Liver (tissue), 9 donors: ENCODE results near the gene GPR55. TPM values are rescaled to one million over a fixed set of nuclear protein-coding genes. Genes with fewer than 3 reads are reported as not detected.

Experiments
- DNase-seq: peaks from one replicate; pipeline ENCODE4 v3.0.0-alpha.2; 2017; ENCODE audit warnings: low spot score
- H3K27ac ChIP-seq, 2 donors: one replicate each; pipeline ENCODE4 v1.7.0; 2013; ENCODE audit warnings: inconsistent platforms in 2 of 2, low read length in 2 of 2, control low read depth in 1 of 2, low read depth in 1 of 2, mild to moderate bottlenecking in 1 of 2
- H3K27me3 ChIP-seq, 4 donors: one replicate each; pipeline versions ENCODE4 v1.6.1 to v1.7.0; 2013; ENCODE audit warnings: low read length in 3 of 4, inconsistent platforms in 1 of 4, mild to moderate bottlenecking in 1 of 4, moderate library complexity in 1 of 4; ENCODE audit not compliant: control insufficient read depth in 4 of 4, insufficient read depth in 4 of 4
- H3K36me3 ChIP-seq, 4 donors: one replicate each; pipeline versions ENCODE4 v1.6.1 to v1.7.0; 2013; ENCODE audit warnings: low read length in 3 of 4, mild to moderate bottlenecking in 3 of 4, low read depth in 1 of 4, moderate library complexity in 1 of 4; ENCODE audit not compliant: control insufficient read depth in 4 of 4, insufficient read depth in 3 of 4
- H3K4me1 ChIP-seq, 4 donors: one replicate each; pipeline versions ENCODE4 v1.6.1 to v1.7.0; 2013; ENCODE audit warnings: low read length in 3 of 4, mild to moderate bottlenecking in 3 of 4, moderate library complexity in 1 of 4; ENCODE audit not compliant: control insufficient read depth in 4 of 4, insufficient read depth in 4 of 4
- H3K4me3 ChIP-seq, 3 donors: one replicate each; pipeline versions ENCODE4 v1.6.1 to v1.7.0; 2013; ENCODE audit warnings: low read length in 3 of 3, control low read depth in 1 of 3, low read depth in 1 of 3, mild to moderate bottlenecking in 1 of 3
- H3K9ac ChIP-seq, 2 donors: one replicate each; pipeline ENCODE4 v1.7.0; 2013; ENCODE audit warnings: low read length in 2 of 2, mild to moderate bottlenecking in 2 of 2, moderate library complexity in 2 of 2, control low read depth in 1 of 2, low read depth in 1 of 2
- H3K9me3 ChIP-seq, 4 donors: one replicate each; pipeline versions ENCODE4 v1.6.1 to v1.7.0; 2013; ENCODE audit warnings: low read length in 3 of 4; ENCODE audit not compliant: control insufficient read depth in 4 of 4
- EGR1 ChIP-seq, 2 donors: IDR thresholded peaks; 2 replicates each; pipeline ENCODE4 v1.6.1; 2016 to 2018; ENCODE audit warnings: antibody characterized with exemption in 2 of 2, low read depth in 2 of 2
- FOXA1 ChIP-seq: IDR thresholded peaks from 2 replicates; pipeline ENCODE4 v1.6.1; 2016; ENCODE audit warnings: antibody characterized with exemption
- FOXA2 ChIP-seq: IDR thresholded peaks from 2 replicates; pipeline ENCODE4 v1.6.1; 2016; ENCODE audit warnings: antibody characterized with exemption
- GABPA ChIP-seq, 2 donors: IDR thresholded peaks in 1 of 2; conservative IDR thresholded peaks in 1 of 2; 2 replicates each; pipeline ENCODE4 v1.6.1; 2016; ENCODE audit warnings: antibody characterized with exemption in 2 of 2, mild to moderate bottlenecking in 1 of 2, moderate library complexity in 1 of 2
- HNF4G ChIP-seq: IDR thresholded peaks from 2 replicates; pipeline ENCODE4 v1.6.1; 2016; ENCODE audit warnings: antibody characterized with exemption
- NR2F2 ChIP-seq: IDR thresholded peaks from 2 replicates; pipeline ENCODE4 v1.6.1; 2016; ENCODE audit warnings: antibody characterized with exemption
- RAD21 ChIP-seq, 2 donors: IDR thresholded peaks; 2 replicates each; pipeline ENCODE4 v1.6.1; 2016; ENCODE audit warnings: antibody characterized with exemption in 2 of 2, mild to moderate bottlenecking in 2 of 2
- RXRA ChIP-seq, 2 donors: IDR thresholded peaks; 2 replicates each; pipeline ENCODE4 v1.6.1; 2017 to 2018; ENCODE audit warnings: antibody characterized with exemption in 2 of 2, mild to moderate bottlenecking in 1 of 2
- SP1 ChIP-seq: IDR thresholded peaks from 2 replicates; pipeline ENCODE4 v1.6.1; 2018; ENCODE audit warnings: antibody characterized with exemption, mild to moderate bottlenecking
- YY1 ChIP-seq: IDR thresholded peaks from 2 replicates; pipeline ENCODE4 v1.6.1; 2016; ENCODE audit warnings: antibody characterized with exemption, mild to moderate bottlenecking
- WGBS: extraction: QIAGEN DNeasy Blood & Tissue Kit; methylation state at CpG from one replicate; pipeline ENCODE4 v1.1.7; 2013; 5-methylcytosine and 5-hydroxymethylcytosine counted together
- polyA plus RNA-seq, 2 donors: library from polyadenylated mRNA; stranded (reverse) in 1 of 2; unstranded in 1 of 2; fragments of 200-250 nt in 1 of 2; fragments of >200 nt in 1 of 2; fragmentation: Nextera tagmentation in 1 of 2; extraction: Ambion mirVana in 1 of 2; gene quantifications; one replicate each; pipeline versions ENCODE4 v1.2.1 to v1.2.3, GENCODE V29; 2013 to 2015
- total RNA-seq, 2 donors: library from RNA; depleted of rRNA; stranded (reverse); fragments of >200 nt; gene quantifications; one replicate each; pipeline ENCODE4 v1.2.3, GENCODE V29; 2014
- TF ChIP-seq, protein P1 (sequence below): IDR thresholded peaks from 2 replicates; pipeline ENCODE4 v1.6.1; 2016; ENCODE audit warnings: antibody characterized with exemption
- donor health status: healthy.
- donor health status: healthy.
- donor health status: healthy.
- donor health status: healthy.
- donor health status: healthy.

Gene GPR55
- total and polyA plus RNA-seq, 4 donors: 0.05 to 0.17 (median 0.10) TPM; not detected in 1

- WGBS: 83% methylated on average over 14 of the region's 14 CpGs
- no peak for TF ChIP-seq RXRA (IDR thresholded peaks at IDR 0.05)
- no peak for TF ChIP-seq SP1
- no peak for TF ChIP-seq FOXA1
- no peak for TF ChIP-seq EGR1 (IDR thresholded peaks at IDR 0.05; ENCODE audit: low read depth in 2 of 2)
- no peak for DNase-seq
- Histone ChIP-seq H3K4me3 (no peak overlapping the region), H3K36me3 (no peaks in the 10 kb centered on the region), H3K27me3 (no peaks in the 10 kb centered on the region), H3K9me3 (no peaks in the 10 kb centered on the region), H3K27ac (no peak overlapping the region), H3K9ac (no peak overlapping the region), H3K4me1 (no peaks in the 10 kb centered on the region)
These were observed 38.4 kb downstream of the GPR55 start for GRCh38 chr2:230886671-230887071.

GRCh38 chr2:230886206-230886605 lies 38.8 kb downstream of the GPR55 start:
- WGBS: 79% methylated on average over 5 of the region's 5 CpGs
- Histone ChIP-seq H3K36me3 (no peaks in the 10 kb centered on the region), H3K4me3 (no peak overlapping the region), H3K4me1 (no peaks in the 10 kb centered on the region), H3K27me3 (no peaks in the 10 kb centered on the region), H3K9ac (no peak overlapping the region), H3K9me3 (no peaks in the 10 kb centered on the region), H3K27ac (no peak overlapping the region)
- TF ChIP-seq GABPA (IDR thresholded peaks at IDR 0.05 in 1 of 2, conservative IDR thresholded peaks at IDR 0.05 in 1 of 2): no peak
- no peak for TF ChIP-seq YY1
- no peak for TF ChIP-seq HNF4G
- TF ChIP-seq SP1: no peak
- no peak for DNase-seq

DNA sequence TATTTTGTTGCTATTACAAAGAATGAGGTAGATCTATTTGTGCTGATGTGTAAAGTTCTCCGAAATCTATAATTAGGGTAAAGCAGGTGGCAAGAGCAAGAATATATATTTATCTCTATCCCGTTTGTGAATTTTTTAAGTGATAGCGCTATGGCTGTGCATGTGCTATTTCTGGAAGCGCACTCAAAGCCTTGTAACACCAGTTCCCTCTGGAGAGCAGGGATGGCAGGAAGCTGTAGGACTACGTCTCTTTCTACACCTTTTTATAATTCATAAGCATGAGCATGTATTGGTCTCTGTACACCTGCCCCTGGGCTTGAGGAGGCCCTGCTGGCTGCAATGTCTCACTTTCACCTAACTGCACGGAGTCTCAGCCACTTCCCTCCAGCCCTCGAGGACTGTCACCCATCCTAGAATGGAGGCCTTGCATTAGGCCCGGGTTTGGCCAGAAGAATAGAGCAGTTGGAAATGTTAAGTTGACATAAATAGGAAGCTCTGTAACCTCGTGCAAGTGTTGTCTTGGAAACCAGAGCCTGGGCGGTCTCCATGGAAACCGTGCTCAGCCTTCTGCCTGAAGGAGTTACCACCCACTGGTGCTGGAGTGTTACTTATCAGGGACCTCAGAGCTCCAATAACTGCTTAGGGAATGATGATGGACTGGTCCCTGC lies 39.4 kb downstream of the GPR55 start:
- WGBS: 76% methylated on average over 11 of the region's 11 CpGs
- no peak for DNase-seq
- TF ChIP-seq, protein P1, sequence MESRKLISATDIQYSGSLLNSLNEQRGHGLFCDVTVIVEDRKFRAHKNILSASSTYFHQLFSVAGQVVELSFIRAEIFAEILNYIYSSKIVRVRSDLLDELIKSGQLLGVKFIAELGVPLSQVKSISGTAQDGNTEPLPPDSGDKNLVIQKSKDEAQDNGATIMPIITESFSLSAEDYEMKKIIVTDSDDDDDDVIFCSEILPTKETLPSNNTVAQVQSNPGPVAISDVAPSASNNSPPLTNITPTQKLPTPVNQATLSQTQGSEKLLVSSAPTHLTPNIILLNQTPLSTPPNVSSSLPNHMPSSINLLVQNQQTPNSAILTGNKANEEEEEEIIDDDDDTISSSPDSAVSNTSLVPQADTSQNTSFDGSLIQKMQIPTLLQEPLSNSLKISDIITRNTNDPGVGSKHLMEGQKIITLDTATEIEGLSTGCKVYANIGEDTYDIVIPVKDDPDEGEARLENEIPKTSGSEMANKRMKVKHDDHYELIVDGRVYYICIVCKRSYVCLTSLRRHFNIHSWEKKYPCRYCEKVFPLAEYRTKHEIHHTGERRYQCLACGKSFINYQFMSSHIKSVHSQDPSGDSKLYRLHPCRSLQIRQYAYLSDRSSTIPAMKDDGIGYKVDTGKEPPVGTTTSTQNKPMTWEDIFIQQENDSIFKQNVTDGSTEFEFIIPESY: no peak
- no peak for TF ChIP-seq FOXA1
- no peak for TF ChIP-seq FOXA2
- TF ChIP-seq YY1: no peak
- TF ChIP-seq RAD21 (IDR thresholded peaks at IDR 0.05): no peak
- no peak for TF ChIP-seq HNF4G
- TF ChIP-seq GABPA (IDR thresholded peaks at IDR 0.05 in 1 of 2, conservative IDR thresholded peaks at IDR 0.05 in 1 of 2): no peak
- no peaks in the 10 kb centered on the region for H3K4me1 ChIP-seq
- no peaks in the 10 kb centered on the region for H3K36me3 ChIP-seq
- H3K27me3 ChIP-seq: no peaks in the 10 kb centered on the region
- H3K9ac ChIP-seq: no peak overlapping the region
- H3K9me3 ChIP-seq: no peaks in the 10 kb centered on the region
- no peak overlapping the region for H3K27ac ChIP-seq
- H3K4me3 ChIP-seq: no peak overlapping the region

DNA sequence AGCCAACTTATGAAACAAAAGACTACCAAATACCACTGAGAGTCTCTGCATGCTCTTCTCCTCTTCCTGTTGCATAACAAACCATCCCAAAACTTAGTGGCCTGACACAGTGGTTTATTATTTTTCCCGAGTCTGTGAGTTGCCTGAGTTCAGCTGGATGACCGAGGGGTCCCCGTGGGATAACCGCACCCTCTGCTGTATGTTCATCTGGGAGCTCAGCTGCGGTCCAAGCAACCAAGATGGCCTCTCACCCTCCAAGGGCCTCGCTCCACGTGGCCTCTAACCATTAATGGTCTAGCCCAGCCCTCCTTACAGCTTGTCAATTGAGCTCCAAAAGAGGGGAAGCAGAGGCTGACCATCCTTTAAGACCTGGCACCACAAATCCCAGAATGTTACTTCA lies 43.2 kb downstream of the GPR55 start:
- Histone ChIP-seq H3K9ac (no peak overlapping the region), H3K4me3 (no peak overlapping the region), H3K27me3 (no peaks in the 10 kb centered on the region), H3K4me1 (no peaks in the 10 kb centered on the region), H3K36me3 (peaks cover 0 to 2% (median 0%) of the 10 kb centered on the region in 4 donors), H3K27ac (no peak overlapping the region), H3K9me3 (no peaks in the 10 kb centered on the region)
- no peak for DNase-seq
- TF ChIP-seq, protein P1: no peak
- TF ChIP-seq FOXA1 (no peak), NR2F2 (no peak), GABPA (IDR thresholded peaks at IDR 0.05 in 1 of 2, conservative IDR thresholded peaks at IDR 0.05 in 1 of 2) (no peak)
- 89% methylated on average over 7 of the region's 7 CpGs for WGBS
